Activated CD4-positive, alpha-beta T cell treated with anti-CD3 and anti-CD28 coated beads for 36 hours (primary cell): ENCODE results near the gene IZUMO1. TPM values are rescaled to one million over a fixed set of nuclear protein-coding genes. Genes with fewer than 3 reads are reported as not detected.

Source experiments
- total RNA-seq, 2 experiments: library from RNA; stranded (reverse); gene quantifications; one replicate each; pipeline ENCODE4 v1.2.3, GENCODE V29; 2021

The IZUMO1 gene
- total RNA-seq, 2 experiments from 2014 or later, result not detected

Other genes with a start within 250 kb of the IZUMO1 start
- gene LMTK3, start 235.1 kb downstream of the IZUMO1 start, total RNA-seq, result 1 to 10 TPM; 3.9 to 4.5 TPM
- not detected for gene SULT2B1, start 194.7 kb downstream of the IZUMO1 start, total RNA-seq
- not detected for gene SPACA4, start 140.2 kb downstream of the IZUMO1 start, total RNA-seq
- gene FAM83E, start 131.8 kb downstream of the IZUMO1 start, total RNA-seq, result 1 to 10 TPM; 1.5 to 4.1 TPM
- gene RPL18, start 127.7 kb downstream of the IZUMO1 start, total RNA-seq, result 1,000 to 10,000 TPM; 2,026 to 2,191 TPM
- gene SPHK2, start 127.4 kb downstream of the IZUMO1 start, total RNA-seq, result 10 to 100 TPM; 27.0 TPM
- 10 to 100 TPM in 1 of 2 experiments, 1 to 10 TPM in 1; 8.3 to 12.4 TPM for gene DBP, start 109.5 kb downstream of the IZUMO1 start, total RNA-seq
- 10 to 100 TPM; 11.5 to 18.0 TPM for gene CA11, start 100.7 kb downstream of the IZUMO1 start, total RNA-seq
- gene NTN5, start 73.9 kb downstream of the IZUMO1 start, total RNA-seq, result under 1 TPM; 0.50 to 0.60 TPM
- gene FUT2, start 50.9 kb downstream of the IZUMO1 start, total RNA-seq, result not detected
- gene MAMSTR, start 27.2 kb downstream of the IZUMO1 start, total RNA-seq, result under 1 TPM; 0.69 to 0.70 TPM
- under 1 TPM; 0.67 to 0.73 TPM for gene RASIP1, start 6.3 kb downstream of the IZUMO1 start, total RNA-seq
- gene FUT1, start 5.7 kb upstream of the IZUMO1 start, total RNA-seq, result under 1 TPM; 0.23 to 0.32 TPM
- not detected for gene FGF21, start 8.6 kb upstream of the IZUMO1 start, total RNA-seq
- 10 to 100 TPM; 65.9 to 70.3 TPM for gene BCAT2, start 64.1 kb upstream of the IZUMO1 start, total RNA-seq
- under 1 TPM; 0.21 to 0.83 TPM for gene HSD17B14, start 89.6 kb upstream of the IZUMO1 start, total RNA-seq
- gene PLEKHA4, start 121.7 kb upstream of the IZUMO1 start, total RNA-seq, result 10 to 100 TPM in 1 of 2 experiments, 1 to 10 TPM in 1; 7.0 to 10.9 TPM
- gene PPP1R15A, start 125.5 kb upstream of the IZUMO1 start, total RNA-seq, result 10 to 100 TPM; 51.6 to 62.4 TPM
- gene TULP2, start 151.8 kb upstream of the IZUMO1 start, total RNA-seq, result under 1 TPM; 0.37 to 0.87 TPM
- 100 to 1,000 TPM; 115 to 118 TPM for gene NUCB1, start 153.4 kb upstream of the IZUMO1 start, total RNA-seq
- gene DHDH, start 186.8 kb upstream of the IZUMO1 start, total RNA-seq, result 1 to 10 TPM; 1.4 to 2.4 TPM
- gene BAX, start 208.0 kb upstream of the IZUMO1 start, total RNA-seq, result 100 to 1,000 TPM; 128 to 143 TPM
- 1,000 to 10,000 TPM in 1 of 2 experiments, 100 to 1,000 TPM in 1; 809 to 1,111 TPM for gene FTL, start 218.4 kb upstream of the IZUMO1 start, total RNA-seq
- gene GYS1, start 246.4 kb upstream of the IZUMO1 start, total RNA-seq, result 100 to 1,000 TPM in 1 of 2 experiments, 10 to 100 TPM in 1; 80.2 to 102 TPM
- gene RUVBL2, start 247.0 kb upstream of the IZUMO1 start, total RNA-seq, result 100 to 1,000 TPM; 155 to 178 TPM